DMS 273 (cell line): Measurements from ENCODE around the gene EHBP1.

ENCODE experiments used
- DNase-seq: peaks from one replicate; lab custom pipeline; 2025; ENCODE audit not compliant: unreplicated experiment; lab: John Stamatoyannopoulos, UW

EHBP1 gene

GRCh38 chr2:62775367-62775668 is 69.8 kb downstream of the EHBP1 start:
- no peak for DNase-seq

- DNase-seq, result no peak
Observed at GRCh38 chr2:62783679-62784078, 78.2 kb downstream of the EHBP1 start.

DNA sequence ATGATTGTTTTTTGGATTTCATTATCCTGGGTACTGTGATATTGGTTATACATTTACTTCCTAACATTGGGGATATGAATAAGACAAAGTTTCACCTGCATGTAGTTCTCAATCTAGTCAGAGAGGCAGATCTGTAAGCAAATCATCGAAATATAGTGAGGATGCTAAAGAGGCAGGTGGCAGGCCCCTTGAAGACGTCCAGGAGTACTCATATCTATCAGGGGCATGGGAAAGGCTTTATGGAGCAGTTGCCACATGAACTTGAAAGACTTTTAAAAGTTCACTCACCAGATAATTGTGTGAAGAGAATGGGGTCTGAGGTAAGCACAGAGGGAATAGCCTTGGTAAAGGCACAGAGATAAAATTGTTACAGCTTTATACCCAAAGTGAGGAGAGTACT is 78.8 kb downstream of the EHBP1 start:
- no peak for DNase-seq

- DNase-seq, result no peak
Observed at GRCh38 chr2:62785216-62785615, 79.7 kb downstream of the EHBP1 start.

DNA sequence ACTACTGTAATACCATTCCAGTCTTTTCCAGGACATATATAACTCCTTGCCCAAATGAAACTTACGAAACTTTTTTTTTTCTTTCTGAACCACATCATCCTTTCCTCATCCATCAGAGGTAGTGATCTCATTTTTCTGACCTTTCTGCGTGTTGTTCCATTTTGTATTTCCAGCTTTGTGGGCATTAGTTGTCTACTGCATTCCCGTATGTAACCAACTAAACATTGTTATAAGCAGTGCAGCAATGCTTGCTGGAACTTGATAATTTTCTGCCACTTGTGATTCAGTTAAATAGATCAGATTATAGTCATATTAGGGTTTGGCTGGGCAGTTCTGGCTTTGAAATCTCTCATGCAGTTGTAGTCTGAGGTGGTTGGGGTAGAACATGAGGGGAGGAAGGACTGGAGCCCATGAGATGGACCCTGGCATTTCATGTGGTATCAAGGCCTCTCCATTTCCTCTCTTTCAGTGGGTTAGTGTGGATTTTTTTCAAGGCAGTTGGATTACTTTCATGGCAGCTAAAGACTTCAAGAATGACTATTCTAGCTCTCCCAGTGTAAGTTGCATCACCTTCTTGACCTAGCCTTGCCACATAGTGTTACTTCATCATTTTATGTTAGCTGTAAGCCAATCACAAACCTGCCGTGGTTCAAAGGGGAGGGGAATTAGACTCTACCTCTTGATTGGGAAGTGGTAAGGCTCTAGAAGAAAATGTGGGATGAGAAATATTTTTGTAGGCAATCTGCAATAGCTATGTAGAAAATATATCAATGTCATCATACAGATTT is 80.5 kb downstream of the EHBP1 start:
- DNase-seq, result no peak

DNA sequence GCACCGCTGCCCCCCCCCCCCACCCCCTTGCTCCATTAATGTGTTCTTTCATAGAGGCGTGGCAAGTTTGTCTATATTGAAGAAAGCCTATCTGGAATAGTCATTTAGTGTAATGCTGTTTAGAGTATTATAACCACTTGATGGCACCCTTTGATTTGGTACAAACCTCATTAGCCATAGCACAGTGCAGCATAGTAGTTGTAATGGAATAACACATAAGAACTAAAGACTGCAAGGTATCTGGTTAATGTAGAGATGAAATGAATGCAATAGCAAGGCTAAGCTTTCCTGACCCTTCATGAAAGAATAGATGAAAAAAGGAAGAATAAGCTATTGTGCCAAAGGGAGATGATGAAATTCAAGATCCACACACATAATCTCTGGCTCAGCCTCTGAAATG is 81.9 kb downstream of the EHBP1 start:
- DNase-seq, result peak; percentile 52

DNA sequence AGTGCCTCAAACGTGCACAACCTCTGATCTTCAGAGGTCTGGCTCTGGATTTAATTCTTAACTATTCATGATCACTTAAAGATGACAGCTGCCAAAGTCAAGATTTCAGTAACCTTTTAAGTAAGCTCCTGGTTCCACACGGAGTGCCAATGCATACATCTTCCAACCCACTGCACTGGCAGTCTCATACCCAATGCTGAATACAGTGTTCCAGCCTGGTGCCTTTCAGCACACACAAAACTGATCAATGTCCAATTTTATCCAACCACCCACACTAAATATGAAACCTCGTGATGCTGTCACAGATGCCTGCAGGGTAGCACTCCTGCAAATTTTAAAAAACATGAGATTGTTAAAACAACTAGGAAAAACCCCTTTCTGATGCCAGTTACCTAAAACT is 84.0 kb downstream of the EHBP1 start:
- no peak for DNase-seq

- DNase-seq, result no peak
Observed at GRCh38 chr2:62789918-62790317, 84.4 kb downstream of the EHBP1 start.

GRCh38 chr2:62792408-62792807 is 86.9 kb downstream of the EHBP1 start:
- DNase-seq, result no peak

GRCh38 chr2:62793213-62793612 is 87.7 kb downstream of the EHBP1 start:
- DNase-seq, result no peak

DNA sequence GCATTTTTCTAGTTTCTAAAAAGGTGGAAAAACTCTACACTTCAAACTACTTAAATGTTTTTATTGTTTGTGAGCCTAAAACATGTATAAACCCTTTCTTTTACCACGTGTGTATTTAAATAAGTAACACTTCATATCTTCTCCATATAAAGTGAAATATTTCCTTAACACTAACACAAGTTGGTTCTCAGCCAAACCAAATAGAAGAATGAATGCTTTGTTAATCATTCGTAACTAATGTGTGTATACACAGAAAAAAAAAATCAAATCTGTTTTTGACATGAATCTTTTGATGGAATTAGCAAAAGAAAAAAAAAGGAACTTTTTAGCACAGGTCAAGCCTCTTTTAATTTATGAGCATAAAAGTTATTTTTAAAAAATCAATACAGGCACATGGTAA is 89.3 kb downstream of the EHBP1 start:
- DNase-seq, result peak; percentile 5

DNA sequence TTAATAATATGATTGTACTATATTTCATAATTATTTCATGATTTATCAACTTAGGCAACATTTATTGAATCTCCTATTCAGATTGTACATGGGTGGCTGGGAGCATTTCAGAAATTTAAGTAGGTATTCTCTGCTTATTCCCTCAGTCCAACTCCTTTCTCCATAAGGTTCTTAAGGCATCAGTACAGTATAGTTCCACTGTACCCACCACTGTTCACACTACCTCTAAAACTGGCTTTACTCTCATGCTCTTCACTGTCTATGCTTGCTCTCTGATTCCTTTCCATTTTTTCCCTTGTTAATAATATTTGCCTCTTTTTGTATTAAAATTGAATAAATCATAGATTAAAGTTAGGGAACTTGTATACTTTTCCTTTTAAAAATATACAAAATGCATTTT is 89.8 kb downstream of the EHBP1 start:
- no peak for DNase-seq

DNA sequence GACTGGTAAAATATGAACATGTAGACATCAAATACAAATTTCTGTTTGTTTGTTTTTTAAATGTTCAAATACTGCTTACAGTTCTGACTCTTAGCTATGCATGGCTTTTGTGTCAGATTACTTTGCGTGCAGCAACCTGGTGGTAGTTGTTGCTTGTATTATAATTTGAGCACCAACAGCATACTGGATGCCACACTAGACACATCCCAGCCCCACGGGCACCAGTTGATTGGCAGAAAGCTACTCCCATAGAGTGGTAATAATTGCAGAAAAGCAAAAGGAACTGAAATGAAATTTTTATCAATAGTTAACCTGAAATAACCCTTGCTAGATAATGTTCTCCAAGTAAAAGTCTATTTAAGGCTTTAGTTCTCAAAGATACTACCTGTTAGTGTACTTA is 91.6 kb downstream of the EHBP1 start:
- DNase-seq, result no peak

DNA sequence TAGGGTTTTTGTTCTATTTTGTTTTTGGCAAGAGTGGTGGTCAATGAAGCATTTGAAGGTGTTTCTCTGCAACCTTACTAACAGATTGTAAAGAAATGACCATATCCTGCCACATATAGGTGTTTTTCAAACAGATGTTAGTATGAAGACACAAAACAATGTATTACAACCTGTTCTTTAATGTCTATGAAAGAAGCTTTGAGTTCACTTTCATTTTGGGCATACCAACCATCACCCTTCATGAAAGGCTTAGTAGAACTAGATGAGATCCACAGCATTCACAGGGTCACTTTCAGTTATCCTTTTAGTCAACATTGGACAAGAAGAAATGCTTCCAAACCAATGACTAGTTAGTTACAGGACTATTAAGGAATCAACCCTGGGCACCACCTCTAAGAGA is 95.1 kb downstream of the EHBP1 start:
- no peak for DNase-seq

- DNase-seq, result no peak
Observed at GRCh38 chr2:62801110-62801509, 95.6 kb downstream of the EHBP1 start.

DNA sequence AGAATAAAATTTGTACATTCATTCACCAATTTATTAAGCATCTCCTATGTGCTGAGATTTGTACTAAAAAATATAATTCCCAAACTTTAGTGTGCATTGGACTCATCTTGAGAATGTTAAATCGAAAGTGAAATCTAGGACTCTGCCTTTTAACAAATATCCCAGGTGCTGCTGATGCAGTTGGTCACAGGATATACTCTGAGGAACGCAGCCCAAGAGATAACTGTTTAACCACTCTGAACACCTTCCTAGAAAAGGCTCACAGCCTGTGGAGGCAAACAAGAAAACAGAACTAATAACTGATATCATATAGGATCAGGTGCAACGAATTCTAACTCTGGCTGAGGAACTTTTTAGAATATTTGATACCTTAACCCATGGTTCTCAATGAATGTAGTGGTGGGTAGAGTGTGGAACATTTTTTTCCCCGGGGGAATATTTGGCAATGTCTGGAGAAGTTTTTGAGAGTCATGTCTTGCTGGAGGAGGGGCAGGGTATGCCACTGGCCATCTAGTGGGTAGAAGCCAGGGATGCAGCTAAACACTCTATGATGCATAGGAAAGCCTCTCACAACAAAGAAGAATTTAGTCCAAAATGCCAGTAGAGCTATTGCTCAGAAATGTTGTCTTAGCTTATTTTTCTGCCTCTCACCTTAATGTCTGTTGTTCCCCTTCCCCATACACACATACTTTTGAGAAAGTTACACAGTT is 96.5 kb downstream of the EHBP1 start:
- DNase-seq, result no peak

GRCh38 chr2:62803961-62804360 is 98.4 kb downstream of the EHBP1 start:
- no peak for DNase-seq

DNA sequence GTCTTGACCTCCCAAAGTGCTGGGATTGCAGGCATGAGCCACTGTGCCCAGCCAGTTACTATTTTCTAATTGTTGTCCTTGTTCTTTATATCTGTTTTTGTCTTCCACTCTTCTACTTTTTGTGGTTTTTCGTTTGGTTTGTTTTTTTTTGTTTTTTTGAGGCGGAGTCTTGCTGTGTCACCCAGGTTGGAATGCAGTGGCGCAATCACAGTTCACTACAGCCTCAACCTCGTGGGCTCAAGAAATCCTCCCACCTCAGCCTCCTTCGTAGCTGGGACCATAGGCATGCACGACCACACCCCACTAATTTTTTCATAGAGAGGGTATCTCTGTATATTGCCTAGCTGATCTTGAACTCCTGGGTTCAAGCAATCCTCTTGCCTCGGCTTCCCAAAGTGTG is 100.7 kb downstream of the EHBP1 start:
- no peak for DNase-seq

DNA sequence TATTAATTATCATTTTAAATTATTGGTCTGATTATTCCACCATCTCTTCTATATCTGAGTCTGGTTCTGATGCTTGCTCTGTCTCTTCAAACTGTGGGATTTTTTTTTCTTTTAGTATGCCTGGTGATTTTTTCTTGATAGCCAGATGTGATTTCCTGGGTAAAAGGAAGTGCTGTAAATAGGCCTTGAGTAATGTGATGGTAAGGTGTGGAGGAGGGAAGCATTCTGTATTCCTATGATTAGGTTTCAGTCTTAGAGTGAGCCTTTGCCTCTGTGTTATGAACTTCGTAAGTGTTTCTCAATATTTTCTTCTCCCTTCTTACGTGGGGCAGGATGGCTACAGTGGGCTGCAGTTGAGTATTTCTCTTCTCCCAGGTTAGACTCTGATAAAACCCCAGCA is 103.0 kb downstream of the EHBP1 start:
- no peak for DNase-seq

GRCh38 chr2:62811086-62811485 is 105.6 kb downstream of the EHBP1 start:
- DNase-seq, result no peak

- DNase-seq, result no peak
Observed at GRCh38 chr2:62811972-62812371, 106.5 kb downstream of the EHBP1 start.

GRCh38 chr2:62812921-62813825 is 107.7 kb downstream of the EHBP1 start:
- no peak for DNase-seq
